ENCODE data around the gene ABR.

ABR gene

GRCh38 chr17:1036171-1036844 lies 143.5 kb downstream of the ABR start:
- TF ChIP-seq POLR2A (IDR thresholded peaks at IDR 0.05; ENCODE audit: extremely low read depth, insufficient read length), result no peak
- TF ChIP-seq, protein P1, sequence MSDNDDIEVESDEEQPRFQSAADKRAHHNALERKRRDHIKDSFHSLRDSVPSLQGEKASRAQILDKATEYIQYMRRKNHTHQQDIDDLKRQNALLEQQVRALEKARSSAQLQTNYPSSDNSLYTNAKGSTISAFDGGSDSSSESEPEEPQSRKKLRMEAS (IDR thresholded peaks at IDR 0.05; ENCODE audit: low read depth, low read length), result no peak
- TF ChIP-seq, protein P2, sequence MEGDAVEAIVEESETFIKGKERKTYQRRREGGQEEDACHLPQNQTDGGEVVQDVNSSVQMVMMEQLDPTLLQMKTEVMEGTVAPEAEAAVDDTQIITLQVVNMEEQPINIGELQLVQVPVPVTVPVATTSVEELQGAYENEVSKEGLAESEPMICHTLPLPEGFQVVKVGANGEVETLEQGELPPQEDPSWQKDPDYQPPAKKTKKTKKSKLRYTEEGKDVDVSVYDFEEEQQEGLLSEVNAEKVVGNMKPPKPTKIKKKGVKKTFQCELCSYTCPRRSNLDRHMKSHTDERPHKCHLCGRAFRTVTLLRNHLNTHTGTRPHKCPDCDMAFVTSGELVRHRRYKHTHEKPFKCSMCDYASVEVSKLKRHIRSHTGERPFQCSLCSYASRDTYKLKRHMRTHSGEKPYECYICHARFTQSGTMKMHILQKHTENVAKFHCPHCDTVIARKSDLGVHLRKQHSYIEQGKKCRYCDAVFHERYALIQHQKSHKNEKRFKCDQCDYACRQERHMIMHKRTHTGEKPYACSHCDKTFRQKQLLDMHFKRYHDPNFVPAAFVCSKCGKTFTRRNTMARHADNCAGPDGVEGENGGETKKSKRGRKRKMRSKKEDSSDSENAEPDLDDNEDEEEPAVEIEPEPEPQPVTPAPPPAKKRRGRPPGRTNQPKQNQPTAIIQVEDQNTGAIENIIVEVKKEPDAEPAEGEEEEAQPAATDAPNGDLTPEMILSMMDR (IDR thresholded peaks at IDR 0.05; ENCODE audit: low read depth, low read length), result no peak
- TF ChIP-seq MYC (IDR thresholded peaks at IDR 0.05; ENCODE audit: low read depth, low read length), result no peak
- no peak overlapping the region for H3K4me3 ChIP-seq (ENCODE audit: low read depth, low read length)
- no peak for DNase-seq (ENCODE audit: low read depth)

DNA sequence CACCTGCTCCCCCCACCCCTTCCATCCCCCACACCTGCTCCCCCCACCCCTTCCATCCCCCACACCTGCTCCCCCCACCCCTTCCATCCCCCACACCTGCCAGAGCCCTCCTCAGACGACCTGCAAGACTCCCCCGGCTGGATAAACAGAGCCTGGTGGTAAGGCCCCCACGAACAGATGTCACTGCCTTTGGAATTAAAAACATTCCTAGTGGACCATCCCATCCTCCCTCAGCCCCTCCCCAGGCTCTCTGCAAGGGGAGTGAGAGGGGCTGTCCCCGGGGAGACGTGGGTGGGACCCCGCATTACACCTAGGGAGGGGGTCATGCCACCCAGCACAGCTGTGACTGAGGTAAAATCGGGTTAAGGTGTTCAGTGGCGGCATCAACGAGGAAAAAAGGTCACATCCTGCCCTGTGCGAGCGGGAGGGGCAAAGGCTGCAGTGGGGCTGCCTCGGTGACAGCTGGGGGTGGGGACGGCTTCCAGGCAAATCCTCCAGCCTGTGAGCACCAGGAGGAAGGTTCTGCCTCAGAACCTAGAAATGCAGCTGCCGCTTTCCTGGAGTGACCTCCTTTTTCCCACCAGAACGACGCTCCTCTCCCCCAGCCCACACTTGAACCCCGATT lies 144.1 kb downstream of the ABR start:
- no peak for TF ChIP-seq POLR2A (IDR thresholded peaks at IDR 0.05; ENCODE audit: extremely low read depth, insufficient read length)
- TF ChIP-seq, protein P1 (IDR thresholded peaks at IDR 0.05; ENCODE audit: low read depth, low read length), result no peak
- no peak for TF ChIP-seq MYC (IDR thresholded peaks at IDR 0.05; ENCODE audit: low read depth, low read length)
- TF ChIP-seq, protein P2 (IDR thresholded peaks at IDR 0.05; ENCODE audit: low read depth, low read length), result no peak
- no peak for DNase-seq (ENCODE audit: low read depth)
- no peak overlapping the region for H3K4me3 ChIP-seq (ENCODE audit: low read depth, low read length)

GRCh38 chr17:1034652-1035210 lies 145.1 kb downstream of the ABR start:
- H3K4me3 ChIP-seq (ENCODE audit: low read depth, low read length), result no peak overlapping the region
- DNase-seq (ENCODE audit: low read depth), result peak; percentile 6
- TF ChIP-seq, protein P2 (IDR thresholded peaks at IDR 0.05; ENCODE audit: low read depth, low read length), result no peak
- no peak for TF ChIP-seq MYC (IDR thresholded peaks at IDR 0.05; ENCODE audit: low read depth, low read length)
- TF ChIP-seq, protein P1 (IDR thresholded peaks at IDR 0.05; ENCODE audit: low read depth, low read length), result no peak
- no peak for TF ChIP-seq POLR2A (IDR thresholded peaks at IDR 0.05; ENCODE audit: extremely low read depth, insufficient read length)

GRCh38 chr17:1033503-1033902 lies 146.3 kb downstream of the ABR start:
- TF ChIP-seq POLR2A (IDR thresholded peaks at IDR 0.05; ENCODE audit: extremely low read depth, insufficient read length), result no peak
- TF ChIP-seq, protein P1 (IDR thresholded peaks at IDR 0.05; ENCODE audit: low read depth, low read length), result no peak
- TF ChIP-seq, protein P2 (IDR thresholded peaks at IDR 0.05; ENCODE audit: low read depth, low read length), result no peak
- no peak for TF ChIP-seq MYC (IDR thresholded peaks at IDR 0.05; ENCODE audit: low read depth, low read length)
- peak; percentile 30 for DNase-seq (ENCODE audit: low read depth)
- no peak overlapping the region for H3K4me3 ChIP-seq (ENCODE audit: low read depth, low read length)

GRCh38 chr17:1032391-1032790 lies 147.4 kb downstream of the ABR start:
- no peak overlapping the region for H3K4me3 ChIP-seq (ENCODE audit: low read depth, low read length)
- TF ChIP-seq, protein P2 (IDR thresholded peaks at IDR 0.05; ENCODE audit: low read depth, low read length), result no peak
- TF ChIP-seq MYC (IDR thresholded peaks at IDR 0.05; ENCODE audit: low read depth, low read length) (no peak), POLR2A (IDR thresholded peaks at IDR 0.05; ENCODE audit: extremely low read depth, insufficient read length) (no peak)
- TF ChIP-seq, protein P1 (IDR thresholded peaks at IDR 0.05; ENCODE audit: low read depth, low read length), result no peak

More at GRCh38 chr17:1032391-1032790, 147.4 kb downstream of the ABR start:
- DNase-seq (ENCODE audit: low read depth), result no peak

Data from NB4 (cell line).